Keratinocyte (primary cell): ENCODE measurements around the gene PSD2.

Experiments
- CTCF ChIP-seq, 3 experiments: IDR thresholded peaks in 1 of 3; conservative IDR thresholded peaks in 1 of 3; optimal IDR thresholded peaks in 1 of 3; 2 replicates in 2 of 3; 3 replicates in 1 of 3; pipeline versions ENCODE3 to v1.5.1; 2011; ENCODE audit warnings: low read length in 3 of 3, mild to moderate bottlenecking in 3 of 3, moderate library complexity in 2 of 3, control low read depth in 1 of 3, inconsistent platforms in 1 of 3; ENCODE audit not compliant: insufficient read depth in 2 of 3; ENCODE audit errors: extremely low read depth in 1 of 3
- EZH2 ChIP-seq: IDR thresholded peaks from one replicate; pipeline ENCODE4 v1.6.1; 2012; ENCODE audit warnings: inconsistent platforms, mild to moderate bottlenecking, low read length, moderate library complexity

- TF ChIP-seq CTCF (optimal IDR thresholded peaks at IDR 0.05 in 1 of 3, IDR thresholded peaks at IDR 0.05 in 1 of 3, conservative IDR thresholded peaks at IDR 0.05 in 1 of 3; ENCODE audit: extremely low read depth in 1 of 3, insufficient read depth in 2 of 3, low read length in 3 of 3) (no peak), EZH2 (no peak)
These were observed 18.6 kb downstream of the PSD2 start for GRCh38 chr5:139814191-139814601.
